IMR-90 (cell line): ENCODE data around the gene DUT. TPM values are rescaled to one million over a fixed set of nuclear protein-coding genes. Genes with fewer than 3 reads are reported as not detected.

Source experiments
- ATAC-seq: fragments of 200-7000 bp; cut with Tn5 transposase; 2 replicates; pipeline ENCODE4 v1.9.1; 2020; ENCODE audit warnings: low read depth, mild to moderate bottlenecking, moderate library complexity
- BruUV-seq: library from RNA; stranded (reverse); fragments of 400-500 nt; replicated peaks from 2 replicates; lab custom pipeline; 2021; lab: Mats Ljungman, UMichigan
- CTCF ChIA-PET: fragments of 300-600 bp; formaldehyde crosslinking; extraction: SDS; loops from one replicate; lab custom pipeline; 2021; ENCODE audit warnings: antibody characterized with exemption; lab: Yijun Ruan, JAX
- POLR2A ChIA-PET: fragments of 300-600 bp; sonication (Branson Sonifier 250); formaldehyde crosslinking; loops from one replicate; lab custom pipeline; 2022; ENCODE audit warnings: antibody characterized with exemption; ENCODE audit not compliant: unreplicated experiment; lab: Charles Lee
- DNase-seq: peaks from one replicate; pipeline ENCODE4 v3.0.0; 2013
- H2AFZ ChIP-seq: replicated peaks from 2 replicates; pipeline ENCODE3; 2013; ENCODE audit warnings: low read length, mild to moderate bottlenecking; ENCODE audit not compliant: poor library complexity
- H2AK5ac ChIP-seq: 2 replicates; pipeline ENCODE4 v1.6.1; 2013; ENCODE audit warnings: low read depth, low read length, inconsistent platforms
- H2AK9ac ChIP-seq: replicated peaks from 2 replicates; pipeline ENCODE3; 2013; ENCODE audit warnings: mild to moderate bottlenecking, low read depth, low read length, moderate library complexity; ENCODE audit not compliant: poor library complexity
- H2BK120ac ChIP-seq: 2 replicates; pipeline ENCODE4 v1.6.1; 2013; ENCODE audit warnings: low read depth, low read length, inconsistent platforms
- H2BK15ac ChIP-seq: 3 replicates; pipeline ENCODE4 v1.6.1; 2013; ENCODE audit warnings: low read depth, low read length, inconsistent platforms
- H2BK20ac ChIP-seq: 2 replicates; pipeline ENCODE4 v1.6.1; 2013; ENCODE audit warnings: low read depth, mild to moderate bottlenecking, inconsistent platforms, low read length, moderate library complexity
- H2BK5ac ChIP-seq: 2 replicates; pipeline ENCODE4 v1.6.1; 2013; ENCODE audit warnings: mild to moderate bottlenecking, low read depth, low read length, inconsistent platforms; ENCODE audit not compliant: poor library complexity, severe bottlenecking
- H3K14ac ChIP-seq: replicated peaks from 2 replicates; pipeline ENCODE4 v1.6.1; 2013; ENCODE audit warnings: low read depth, low read length, inconsistent platforms
- H3K18ac ChIP-seq: 2 replicates; pipeline ENCODE4 v1.6.1; 2013; ENCODE audit warnings: low read depth, low read length, control low read depth
- H3K23ac ChIP-seq: 2 replicates; pipeline ENCODE4 v1.6.1; 2013; ENCODE audit warnings: low read depth, low read length, inconsistent platforms
- H3K27ac ChIP-seq: 2 replicates; pipeline ENCODE4 v1.5.1; 2013; ENCODE audit warnings: mild to moderate bottlenecking, control low read depth, low read length; ENCODE audit not compliant: insufficient read depth
- H3K27me3 ChIP-seq: 2 replicates; pipeline ENCODE4 v1.6.1; 2013; ENCODE audit warnings: low read length; ENCODE audit not compliant: control insufficient read depth, insufficient read depth
- H3K36me3 ChIP-seq: 2 replicates; pipeline ENCODE4 v1.6.1; 2013; ENCODE audit warnings: low read length, mixed read lengths; ENCODE audit not compliant: control insufficient read depth, insufficient read depth
- H3K4ac ChIP-seq: 2 replicates; pipeline ENCODE4 v1.6.1; 2013; ENCODE audit warnings: low read depth, low read length, inconsistent platforms
- H3K4me1 ChIP-seq: 2 replicates; pipeline ENCODE4 v1.6.1; 2013; ENCODE audit warnings: low read length, mixed read lengths; ENCODE audit not compliant: control insufficient read depth, insufficient read depth
- H3K4me2 ChIP-seq: 2 replicates; pipeline ENCODE4 v1.6.1; 2013; ENCODE audit warnings: low read depth, mild to moderate bottlenecking, control low read depth, low read length, moderate library complexity
- H3K4me3 ChIP-seq: 2 replicates; pipeline ENCODE4 v1.5.1; 2013; ENCODE audit warnings: low read depth, mild to moderate bottlenecking, control low read depth, low read length, moderate library complexity; ENCODE audit not compliant: insufficient read depth
- H3K56ac ChIP-seq: 2 replicates; pipeline ENCODE4 v1.6.1; 2013; ENCODE audit warnings: low read length, inconsistent platforms; ENCODE audit not compliant: insufficient read depth; ENCODE audit errors: extremely low read depth
- H3K79me1 ChIP-seq, 2 experiments: 2 replicates each; pipeline ENCODE4 v1.6.1; 2013; ENCODE audit warnings: low read length in 2 of 2, inconsistent platforms in 1 of 2, low read depth in 1 of 2
- H3K9ac ChIP-seq: 2 replicates; pipeline ENCODE4 v1.6.1; 2013; ENCODE audit warnings: low read depth, low read length, control low read depth
- H3K9me1 ChIP-seq: 2 replicates; pipeline ENCODE4 v1.6.1; 2013; ENCODE audit warnings: low read length, inconsistent platforms; ENCODE audit not compliant: insufficient read depth
- H3K9me3 ChIP-seq: 2 replicates; pipeline ENCODE4 v1.6.1; 2013; ENCODE audit warnings: low read length; ENCODE audit not compliant: control insufficient read depth, insufficient read depth
- H4K20me1 ChIP-seq: 2 replicates; pipeline ENCODE4 v1.6.1; 2013; ENCODE audit warnings: low read length, inconsistent platforms; ENCODE audit not compliant: insufficient read depth
- H4K5ac ChIP-seq: 2 replicates; pipeline ENCODE4 v1.6.1; 2013; ENCODE audit warnings: mild to moderate bottlenecking, low read depth, low read length, control low read depth
- H4K8ac ChIP-seq, 2 experiments: 2 replicates each; pipeline ENCODE4 v1.6.1; 2013; ENCODE audit warnings: low read depth in 2 of 2, low read length in 2 of 2, control low read depth in 1 of 2, inconsistent platforms in 1 of 2
- H4K91ac ChIP-seq: 2 replicates; pipeline ENCODE4 v1.6.1; 2013; ENCODE audit warnings: low read depth, low read length, inconsistent platforms; ENCODE audit not compliant: insufficient read depth
- BHLHE40 ChIP-seq: fragments of 150-350 bp; IDR thresholded peaks from 2 replicates; pipeline ENCODE4 v1.6.1; 2016; ENCODE audit warnings: mild to moderate bottlenecking, low read depth, low read length
- CEBPB ChIP-seq: IDR thresholded peaks from 2 replicates; pipeline ENCODE4 v1.6.1; 2012; ENCODE audit warnings: low read depth, low read length, improper control_type of control experiment
- CHD1 ChIP-seq: IDR thresholded peaks from 2 replicates; pipeline ENCODE4 v1.6.1; 2012; ENCODE audit warnings: low read depth, low read length, improper control_type of control experiment
- CTCF ChIP-seq: conservative IDR thresholded peaks from 2 replicates; pipeline ENCODE4 v1.5.1; 2012; ENCODE audit warnings: mild to moderate bottlenecking, low read depth, low read length, improper control_type of control experiment
- FOS ChIP-seq: fragments of 150-350 bp; IDR thresholded peaks from 2 replicates; pipeline ENCODE4 v1.6.1; 2016; ENCODE audit warnings: low read depth, low read length
- MAFK ChIP-seq: IDR thresholded peaks from 2 replicates; pipeline ENCODE4 v1.6.1; 2012; ENCODE audit warnings: low read depth, low read length, improper control_type of control experiment
- MAZ ChIP-seq: IDR thresholded peaks from 2 replicates; pipeline ENCODE4 v1.6.1; 2012; ENCODE audit warnings: low read depth, mild to moderate bottlenecking, low read length, improper control_type of control experiment, moderate library complexity, borderline replicate concordance
- MXI1 ChIP-seq: IDR thresholded peaks from 2 replicates; pipeline ENCODE4 v1.6.1; 2012; ENCODE audit warnings: low read depth, mild to moderate bottlenecking, low read length, moderate library complexity, borderline replicate concordance
- NFE2L2 ChIP-seq: fragments of 150-350 bp; IDR thresholded peaks from 2 replicates; pipeline ENCODE4 v1.6.1; 2016; ENCODE audit warnings: low read depth, mild to moderate bottlenecking, low read length
- POLR2A ChIP-seq: IDR thresholded peaks from 2 replicates; pipeline ENCODE4 v1.6.1; 2012; ENCODE audit warnings: mild to moderate bottlenecking, low read depth, low read length
- RAD21 ChIP-seq: IDR thresholded peaks from 2 replicates; pipeline ENCODE4 v1.6.1; 2012; ENCODE audit warnings: low read length, improper control_type of control experiment
- RCOR1 ChIP-seq: IDR thresholded peaks from 2 replicates; pipeline ENCODE4 v1.6.1; 2012; ENCODE audit warnings: mild to moderate bottlenecking, low read length, improper control_type of control experiment; ENCODE audit not compliant: insufficient replicate concordance
- RFX5 ChIP-seq: IDR thresholded peaks from 2 replicates; pipeline ENCODE4 v1.8.0; 2012; ENCODE audit warnings: low read depth, mild to moderate bottlenecking, low read length, moderate library complexity
- SMC3 ChIP-seq: fragments of 150-350 bp; IDR thresholded peaks from 2 replicates; pipeline ENCODE4 v1.6.1; 2016; ENCODE audit warnings: low read depth, mild to moderate bottlenecking, antibody characterized with exemption, low read length, moderate library complexity
- WGBS, 2 experiments: methylation state at CpG; one replicate each; pipeline versions ENCODE4 v1.1.5 to v1.1.7; 2013; ENCODE audit warnings: missing lambda C conversion rate in 2 of 2; ENCODE audit not compliant: insufficient read length in 1 of 2; ENCODE audit errors: extremely low coverage in 2 of 2; 5-methylcytosine and 5-hydroxymethylcytosine counted together
- dilution Hi-C: fragments of 300-500 bp; cut with HindIII; formaldehyde crosslinking; loops from one replicate; pipeline ENCODE4 v1.14.3; 2018; ENCODE audit warnings: low sequenced_read_pairs; ENCODE audit not compliant: unreplicated experiment
- in situ Hi-C: fragments of 300-500 bp; cut with MboI; formaldehyde crosslinking; loops from 3 replicates; pipeline ENCODE4 v1.14.3; 2019; ENCODE audit warnings: low sequenced_read_pairs, inconsistent platforms, mixed read lengths
- intact Hi-C: fragments of 100-400 bp; cut with micrococcal nuclease; formaldehyde crosslinking; loops from 2 replicates; pipeline ENCODE4 v1.10.0; 2022
- polyA plus RNA-seq, 3 experiments: library from polyadenylated mRNA; depleted of rRNA; stranded (reverse); fragments of >200 nt; gene quantifications; 2 replicates each; pipeline ENCODE4 v1.2.3, GENCODE V29; 2012; ENCODE audit warnings: low replicate concordance in 1 of 3
- total RNA-seq: library from RNA; depleted of rRNA; stranded (reverse); fragments of >200 nt; gene quantifications from 2 replicates; pipeline ENCODE4 v1.2.3, GENCODE V29; 2012
- TF ChIP-seq, protein P1 (sequence below): fragments of 150-350 bp; IDR thresholded peaks from 2 replicates; pipeline ENCODE4 v1.6.1; 2016; ENCODE audit warnings: low read depth, mild to moderate bottlenecking, low read length, moderate library complexity, borderline replicate concordance
- TF ChIP-seq, protein P2 (sequence below): fragments of 150-350 bp; IDR thresholded peaks from 2 replicates; pipeline ENCODE4 v1.6.1; 2017; ENCODE audit warnings: mild to moderate bottlenecking, antibody characterized with exemption, low read length, low read depth

The DUT gene
- total and polyA plus RNA-seq, 2 of the 4 experiments (the other 2 are of a cell fraction) = 18.8 to 36.4 TPM

DNA sequence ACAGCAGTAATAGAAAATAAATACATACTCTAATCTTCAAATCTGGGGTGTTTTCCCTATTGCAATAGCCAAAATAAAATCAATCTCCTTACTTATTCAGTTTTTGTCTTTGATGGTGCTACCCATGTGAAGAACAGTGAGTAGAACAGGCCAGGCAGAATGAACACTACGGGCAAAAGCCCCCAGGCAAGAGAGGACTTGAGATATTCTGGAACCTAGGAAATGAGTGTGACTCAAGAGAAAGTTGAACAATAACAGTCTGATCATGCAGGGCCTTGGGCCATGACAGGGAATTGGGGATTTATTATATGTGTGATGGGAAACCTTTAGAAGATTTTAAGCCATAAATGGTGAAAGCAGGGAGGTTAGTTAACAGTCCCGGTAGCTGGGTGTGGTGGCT is 14.0 kb upstream of the DUT start:
- H2AK5ac ChIP-seq = no peak overlapping the region
- no TSS peak for BruUV-seq
- in situ Hi-C loops (no loop called here), dilution Hi-C loops (no loop called here), intact Hi-C loops (no loop called here)
- 88% methylated on average over 1 of the region's 2 CpGs; no CpG with 5 or more reads in 1 of the 2 experiments for whole genome bisulfite sequencing, 2 experiments
- no peak overlapping the region for H2AK9ac ChIP-seq
- H2BK15ac ChIP-seq = no peak overlapping the region
- H4K20me1 ChIP-seq = no peaks in the 10 kb centered on the region
- ATAC-seq = no peak
- no peak overlapping the region for H3K9ac ChIP-seq
- TF ChIP-seq RCOR1 = no peak
- no peak for TF ChIP-seq CTCF
- TF ChIP-seq FOS = no peak
- no peak for TF ChIP-seq RFX5
- no peak for TF ChIP-seq MAFK
- no peak for TF ChIP-seq NFE2L2
- TF ChIP-seq BHLHE40 = no peak
- no peak for TF ChIP-seq MXI1
- no peak for TF ChIP-seq RAD21
- TF ChIP-seq CEBPB = no peak
- TF ChIP-seq CHD1 = no peak
- no peak for TF ChIP-seq POLR2A
- TF ChIP-seq, protein P1, sequence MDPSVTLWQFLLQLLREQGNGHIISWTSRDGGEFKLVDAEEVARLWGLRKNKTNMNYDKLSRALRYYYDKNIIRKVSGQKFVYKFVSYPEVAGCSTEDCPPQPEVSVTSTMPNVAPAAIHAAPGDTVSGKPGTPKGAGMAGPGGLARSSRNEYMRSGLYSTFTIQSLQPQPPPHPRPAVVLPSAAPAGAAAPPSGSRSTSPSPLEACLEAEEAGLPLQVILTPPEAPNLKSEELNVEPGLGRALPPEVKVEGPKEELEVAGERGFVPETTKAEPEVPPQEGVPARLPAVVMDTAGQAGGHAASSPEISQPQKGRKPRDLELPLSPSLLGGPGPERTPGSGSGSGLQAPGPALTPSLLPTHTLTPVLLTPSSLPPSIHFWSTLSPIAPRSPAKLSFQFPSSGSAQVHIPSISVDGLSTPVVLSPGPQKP = no peak
- TF ChIP-seq, protein P2, sequence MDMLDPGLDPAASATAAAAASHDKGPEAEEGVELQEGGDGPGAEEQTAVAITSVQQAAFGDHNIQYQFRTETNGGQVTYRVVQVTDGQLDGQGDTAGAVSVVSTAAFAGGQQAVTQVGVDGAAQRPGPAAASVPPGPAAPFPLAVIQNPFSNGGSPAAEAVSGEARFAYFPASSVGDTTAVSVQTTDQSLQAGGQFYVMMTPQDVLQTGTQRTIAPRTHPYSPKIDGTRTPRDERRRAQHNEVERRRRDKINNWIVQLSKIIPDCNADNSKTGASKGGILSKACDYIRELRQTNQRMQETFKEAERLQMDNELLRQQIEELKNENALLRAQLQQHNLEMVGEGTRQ = no peak
- TF ChIP-seq MAZ = no peak
- TF ChIP-seq SMC3 = no peak
- no peaks in the 10 kb centered on the region for H3K4me1 ChIP-seq
- H3K4me3 ChIP-seq = no peak overlapping the region
- no peaks in the 10 kb centered on the region for H3K9me3 ChIP-seq
- ChIA-PET POLR2A (no interaction called here), CTCF (no interaction called here)
- peaks cover 9% of the 10 kb centered on the region for H3K27me3 ChIP-seq
- no peak overlapping the region for H3K27ac ChIP-seq
- H4K8ac ChIP-seq = no peak overlapping the region
- H2BK120ac ChIP-seq = no peak overlapping the region
- no peak overlapping the region for H2AFZ ChIP-seq
- no peak overlapping the region for H4K5ac ChIP-seq
- no peaks in the 10 kb centered on the region for H3K9me1 ChIP-seq
- no peak overlapping the region for H3K14ac ChIP-seq
- no peak overlapping the region for H3K23ac ChIP-seq
- DNase-seq = no peak
- H3K4me2 ChIP-seq = no peak overlapping the region
- no peak overlapping the region for H2BK5ac ChIP-seq
- H3K36me3 ChIP-seq = no peaks in the 10 kb centered on the region
- no peak overlapping the region for H3K4ac ChIP-seq
- no peak overlapping the region for H4K91ac ChIP-seq
- no peak overlapping the region for H3K18ac ChIP-seq
- H3K56ac ChIP-seq = no peak overlapping the region
- H2BK20ac ChIP-seq = no peak overlapping the region
- H3K79me1 ChIP-seq = no peaks in the 10 kb centered on the region
